IPS-NIHi11 (cell line): ENCODE results near the gene TAS2R41.
"Not testable (repeated sequence)": the region's sequence is repeated elsewhere in the genome, so short reads cannot be mapped to it uniquely, and the experiment has no call there.

Experiments
- DNase-seq: peaks from one replicate; pipeline ENCODE4 v3.0.0; 2012; ENCODE audit warnings: mixed read lengths, low spot score

The TAS2R41 gene

GRCh38 chr7:143518941-143519340, 41.3 kb downstream of the TAS2R41 start:
- no peak for DNase-seq

GRCh38 chr7:143519411-143520131, 41.9 kb downstream of the TAS2R41 start:
- DNase-seq = no peak

- not testable (repeated sequence) for DNase-seq
These were observed 44.7 kb downstream of the TAS2R41 start for GRCh38 chr7:143522309-143522916.
